OCI-LY1 (cell line): ENCODE results near the gene RNF214.

Experiments used
- EZH2 ChIP-seq: fragments of 200-600 bp; sonication (generic), shearing (Covaris generic); IDR thresholded peaks from 2 replicates; pipeline ENCODE4 v1.8.0; 2017; ENCODE audit warnings: borderline replicate concordance, mixed run types, mild to moderate bottlenecking, antibody characterized with exemption, low read length, moderate library complexity, mixed read lengths
- TF ChIP-seq, protein P1 (sequence below): fragments of 200-600 bp; sonication (generic), shearing (Covaris generic); IDR thresholded peaks from 2 replicates; pipeline ENCODE4 v1.5.1; 2017; ENCODE audit warnings: mild to moderate bottlenecking, antibody characterized with exemption, low read length, moderate library complexity, mixed read lengths

DNA sequence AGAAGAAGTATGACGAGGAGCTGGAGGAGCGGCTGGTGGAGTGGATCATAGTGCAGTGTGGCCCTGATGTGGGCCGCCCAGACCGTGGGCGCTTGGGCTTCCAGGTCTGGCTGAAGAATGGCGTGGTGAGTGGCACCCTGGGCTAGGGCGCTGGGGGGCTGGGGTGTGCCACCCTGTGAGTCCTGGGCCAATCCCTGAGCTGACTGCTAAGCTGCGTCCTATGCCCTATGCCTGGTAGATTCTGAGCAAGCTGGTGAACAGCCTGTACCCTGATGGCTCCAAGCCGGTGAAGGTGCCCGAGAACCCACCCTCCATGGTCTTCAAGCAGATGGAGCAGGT lies 29.4 kb upstream of the RNF214 start:
- TF ChIP-seq, protein P1, sequence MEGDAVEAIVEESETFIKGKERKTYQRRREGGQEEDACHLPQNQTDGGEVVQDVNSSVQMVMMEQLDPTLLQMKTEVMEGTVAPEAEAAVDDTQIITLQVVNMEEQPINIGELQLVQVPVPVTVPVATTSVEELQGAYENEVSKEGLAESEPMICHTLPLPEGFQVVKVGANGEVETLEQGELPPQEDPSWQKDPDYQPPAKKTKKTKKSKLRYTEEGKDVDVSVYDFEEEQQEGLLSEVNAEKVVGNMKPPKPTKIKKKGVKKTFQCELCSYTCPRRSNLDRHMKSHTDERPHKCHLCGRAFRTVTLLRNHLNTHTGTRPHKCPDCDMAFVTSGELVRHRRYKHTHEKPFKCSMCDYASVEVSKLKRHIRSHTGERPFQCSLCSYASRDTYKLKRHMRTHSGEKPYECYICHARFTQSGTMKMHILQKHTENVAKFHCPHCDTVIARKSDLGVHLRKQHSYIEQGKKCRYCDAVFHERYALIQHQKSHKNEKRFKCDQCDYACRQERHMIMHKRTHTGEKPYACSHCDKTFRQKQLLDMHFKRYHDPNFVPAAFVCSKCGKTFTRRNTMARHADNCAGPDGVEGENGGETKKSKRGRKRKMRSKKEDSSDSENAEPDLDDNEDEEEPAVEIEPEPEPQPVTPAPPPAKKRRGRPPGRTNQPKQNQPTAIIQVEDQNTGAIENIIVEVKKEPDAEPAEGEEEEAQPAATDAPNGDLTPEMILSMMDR = no peak
- no peak for TF ChIP-seq EZH2
